ENCODE data around the gene PRKCE.

The PRKCE gene

DNA sequence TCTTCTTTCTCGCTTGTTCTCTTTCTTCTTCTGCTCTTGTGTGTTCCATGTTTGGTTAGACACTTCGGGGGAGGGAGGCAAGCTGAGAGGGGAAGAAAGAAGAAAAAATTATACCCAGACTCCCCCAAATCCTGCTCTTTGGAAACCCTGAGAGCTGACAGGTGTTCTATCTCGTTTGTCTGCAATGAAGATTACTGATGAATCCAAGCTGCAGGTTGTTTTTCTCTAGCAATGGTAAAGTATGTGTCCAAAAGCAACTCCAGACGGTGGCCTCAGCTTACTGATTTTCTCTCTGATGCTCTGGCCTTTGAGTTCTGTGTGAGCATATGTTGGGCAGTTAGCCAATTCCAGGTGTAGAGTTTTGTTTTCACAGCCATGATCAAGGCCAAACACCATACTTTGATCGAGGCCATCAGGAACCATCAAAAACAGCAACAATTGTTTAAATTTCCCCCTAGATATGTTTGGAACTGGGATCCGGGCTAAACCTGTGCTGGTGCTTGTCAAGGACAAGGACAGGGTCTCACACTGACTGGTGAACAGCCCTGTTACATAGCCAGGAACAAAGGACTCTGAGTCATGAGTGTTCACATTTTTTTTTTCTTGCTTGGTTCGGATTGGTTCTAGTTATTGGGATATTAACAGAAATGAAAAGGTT lies 142.0 kb downstream of the PRKCE start:
- no peaks in the 10 kb centered on the region for H3K36me3 Mint-ChIP-seq (ENCODE audit: low read depth)
- H3K4me1 Mint-ChIP-seq (ENCODE audit: low read depth) = no peaks in the 10 kb centered on the region
- intact Hi-C loops (cut with micrococcal nuclease) = no loop called here
- H3K9me3 Mint-ChIP-seq = no peaks in the 10 kb centered on the region
- H3K27me3 Mint-ChIP-seq = no peaks in the 10 kb centered on the region
- no peak overlapping the region for H3K27ac Mint-ChIP-seq
- H3K4me3 Mint-ChIP-seq = no peak overlapping the region

DNA sequence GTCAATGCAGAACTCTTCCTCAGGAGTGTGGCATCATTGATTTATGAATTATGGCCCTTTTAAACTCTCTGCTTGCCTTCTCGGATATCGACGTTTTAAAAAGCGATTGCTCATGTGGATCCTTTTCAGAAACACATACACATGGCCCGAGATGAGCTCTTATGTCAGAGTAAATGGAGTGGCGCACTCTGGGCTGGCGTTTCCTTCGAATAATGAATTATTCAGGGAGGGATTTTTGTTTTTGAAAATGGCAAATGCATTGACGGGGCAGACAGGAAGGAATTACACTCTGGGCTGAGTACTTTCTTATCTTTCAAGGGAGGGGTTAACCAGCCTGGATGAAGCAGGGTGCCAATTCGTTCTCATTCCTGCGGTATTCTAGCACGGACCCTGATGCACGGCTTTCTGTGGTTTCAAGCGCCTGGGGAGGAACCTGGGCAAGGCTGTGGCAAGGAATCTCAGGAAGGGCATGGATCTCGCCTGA lies 142.7 kb downstream of the PRKCE start:
- no peaks in the 10 kb centered on the region for H3K36me3 Mint-ChIP-seq (ENCODE audit: low read depth)
- intact Hi-C loops (cut with micrococcal nuclease) = no loop called here
- H3K4me1 Mint-ChIP-seq (ENCODE audit: low read depth) = no peaks in the 10 kb centered on the region
- no peak overlapping the region for H3K4me3 Mint-ChIP-seq
- no peaks in the 10 kb centered on the region for H3K27me3 Mint-ChIP-seq
- H3K27ac Mint-ChIP-seq = no peak overlapping the region
- no peaks in the 10 kb centered on the region for H3K9me3 Mint-ChIP-seq

DNA sequence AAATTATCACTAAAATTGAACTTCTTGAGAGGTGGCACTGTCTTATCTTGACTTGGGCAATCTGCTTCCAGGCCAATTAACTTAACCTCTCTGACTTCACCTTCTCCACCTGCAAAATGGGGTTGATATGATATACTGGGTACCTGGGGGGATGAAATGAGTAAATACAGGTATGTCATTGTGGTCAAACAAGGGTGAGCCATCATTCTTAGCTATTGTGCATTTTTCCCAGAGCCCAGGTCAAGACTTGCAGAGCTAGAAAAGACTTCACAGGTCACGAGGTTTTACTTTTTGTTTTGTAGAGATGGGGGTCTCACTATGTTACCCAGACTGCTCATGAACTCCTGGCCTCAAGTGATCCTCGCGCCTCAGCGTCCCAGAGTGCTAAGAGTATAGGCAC lies 145.0 kb downstream of the PRKCE start:
- H3K4me3 Mint-ChIP-seq = no peak overlapping the region
- no peaks in the 10 kb centered on the region for H3K36me3 Mint-ChIP-seq (ENCODE audit: low read depth)
- H3K27ac Mint-ChIP-seq = no peak overlapping the region
- H3K9me3 Mint-ChIP-seq = no peaks in the 10 kb centered on the region
- H3K4me1 Mint-ChIP-seq (ENCODE audit: low read depth) = peaks cover under 1% of the 10 kb centered on the region
- peaks cover 3% of the 10 kb centered on the region for H3K27me3 Mint-ChIP-seq
- intact Hi-C loops (cut with micrococcal nuclease) = no loop called here

DNA sequence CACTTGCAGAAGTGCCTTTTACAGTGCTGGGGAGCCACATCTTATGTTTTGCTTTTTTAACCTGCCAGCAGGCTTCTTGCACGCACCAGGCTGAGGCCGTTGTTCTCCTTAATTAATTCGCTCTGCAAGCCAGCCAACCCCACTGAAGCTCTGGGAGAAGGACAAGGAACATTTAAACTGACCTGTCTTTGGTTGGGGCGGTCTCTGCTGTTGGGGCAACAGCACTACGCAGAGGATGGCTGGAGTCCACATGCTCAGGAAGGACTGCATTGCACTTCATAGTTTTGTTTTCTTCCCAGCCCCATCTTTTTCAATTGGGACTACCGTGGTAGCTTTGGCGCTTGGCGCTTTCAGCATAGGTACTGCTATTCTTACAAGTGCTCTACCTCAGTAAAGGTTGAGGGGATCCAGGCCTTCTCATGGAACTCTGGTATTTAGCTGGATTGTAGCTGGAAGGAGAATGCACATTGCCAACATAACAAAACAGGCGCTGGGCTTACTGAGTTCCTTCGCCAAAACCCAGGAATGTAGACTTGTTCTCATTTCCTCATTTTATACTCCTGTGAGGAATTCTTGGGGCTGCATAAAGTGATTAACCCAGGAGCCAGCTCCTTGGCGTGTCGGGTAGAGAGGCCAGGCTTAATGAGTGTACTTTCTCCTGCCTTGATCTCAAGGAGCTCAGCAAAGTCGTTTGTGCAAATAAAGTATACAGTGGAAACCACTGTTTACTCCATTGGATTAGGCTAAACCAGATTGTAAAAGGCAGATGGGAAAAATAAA lies 146.2 kb downstream of the PRKCE start:
- Mint-ChIP-seq H3K9me3 (no peaks in the 10 kb centered on the region), H3K27me3 (peaks cover 3% of the 10 kb centered on the region), H3K36me3 (ENCODE audit: low read depth) (no peaks in the 10 kb centered on the region), H3K4me3 (no peak overlapping the region), H3K4me1 (ENCODE audit: low read depth) (peaks cover 4% of the 10 kb centered on the region), H3K27ac (no peak overlapping the region)
- intact Hi-C loops (cut with micrococcal nuclease) = no loop called here

DNA sequence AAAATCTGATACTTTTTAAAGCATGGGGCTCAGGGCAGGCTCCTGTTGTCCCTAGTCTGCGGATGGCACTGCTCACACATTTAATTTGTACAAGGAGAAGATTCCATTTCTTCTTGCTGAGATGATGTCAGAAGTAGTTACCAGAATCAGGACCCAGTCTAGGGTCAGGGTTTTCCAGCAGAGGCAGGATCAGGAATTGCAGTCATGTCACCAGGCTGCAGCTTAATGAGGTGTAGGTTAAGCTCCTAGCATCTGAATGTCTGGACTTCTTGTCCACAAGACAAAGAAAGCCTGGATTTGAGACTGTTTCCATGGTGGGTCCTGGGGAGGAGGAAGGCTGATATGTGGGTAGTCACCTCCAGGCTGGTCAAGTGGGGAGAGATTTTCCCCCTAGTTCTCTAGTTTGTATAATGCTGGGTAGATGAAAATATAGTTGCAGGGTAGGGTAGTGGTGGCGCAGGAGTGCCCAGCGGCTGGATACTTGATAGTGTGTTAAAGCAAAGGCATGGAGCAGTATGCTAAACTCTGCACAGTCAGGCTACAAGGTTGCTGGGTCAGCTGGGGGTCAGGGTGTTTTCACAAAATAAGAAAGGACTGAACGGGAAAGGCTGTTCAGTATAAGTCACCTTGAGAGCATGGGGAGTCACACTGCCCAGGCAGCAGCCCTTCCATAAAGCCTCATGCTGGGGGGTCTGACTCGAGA lies 148.4 kb downstream of the PRKCE start:
- Mint-ChIP-seq H3K27ac (no peak overlapping the region), H3K4me3 (no peak overlapping the region), H3K36me3 (ENCODE audit: low read depth) (no peaks in the 10 kb centered on the region), H3K27me3 (peaks cover 3% of the 10 kb centered on the region), H3K9me3 (no peaks in the 10 kb centered on the region), H3K4me1 (ENCODE audit: low read depth) (peaks cover 4% of the 10 kb centered on the region)
- intact Hi-C loops (cut with micrococcal nuclease) = no loop called here

DNA sequence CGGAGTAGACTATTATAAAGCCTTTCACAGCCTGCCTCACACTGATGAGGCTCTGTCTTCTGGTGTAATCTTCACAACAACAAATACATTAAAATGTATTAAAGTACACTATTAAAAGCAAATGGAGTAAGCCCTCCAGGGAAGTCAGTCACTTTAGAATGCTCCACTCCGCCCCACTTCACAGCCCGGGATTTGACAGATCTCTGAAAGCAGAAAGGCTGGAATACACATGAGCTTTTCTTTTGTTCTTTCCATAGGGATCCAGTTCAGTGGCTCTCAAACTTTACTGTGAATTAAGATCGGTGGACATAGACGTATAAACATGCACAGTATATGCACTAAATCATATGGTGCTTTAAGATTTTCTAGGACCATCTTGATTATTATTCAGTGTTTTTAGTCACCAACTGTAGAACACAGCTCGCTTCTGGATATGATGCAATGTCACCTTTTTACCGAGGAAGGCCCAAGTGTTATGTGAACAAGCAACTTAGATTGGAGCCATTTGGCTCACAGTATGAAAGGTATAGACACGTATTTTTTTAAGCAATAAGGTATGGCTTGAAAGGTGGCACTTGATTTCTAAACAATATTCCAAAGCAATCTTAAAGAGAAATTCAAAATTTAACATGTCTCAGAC lies 151.1 kb downstream of the PRKCE start:
- Mint-ChIP-seq H3K36me3 (ENCODE audit: low read depth) (no peaks in the 10 kb centered on the region), H3K4me1 (ENCODE audit: low read depth) (peaks cover 4% of the 10 kb centered on the region), H3K27ac (no peak overlapping the region), H3K9me3 (no peaks in the 10 kb centered on the region), H3K27me3 (peaks cover 3% of the 10 kb centered on the region), H3K4me3 (no peak overlapping the region)
- intact Hi-C loops (cut with micrococcal nuclease) = no loop called here

DNA sequence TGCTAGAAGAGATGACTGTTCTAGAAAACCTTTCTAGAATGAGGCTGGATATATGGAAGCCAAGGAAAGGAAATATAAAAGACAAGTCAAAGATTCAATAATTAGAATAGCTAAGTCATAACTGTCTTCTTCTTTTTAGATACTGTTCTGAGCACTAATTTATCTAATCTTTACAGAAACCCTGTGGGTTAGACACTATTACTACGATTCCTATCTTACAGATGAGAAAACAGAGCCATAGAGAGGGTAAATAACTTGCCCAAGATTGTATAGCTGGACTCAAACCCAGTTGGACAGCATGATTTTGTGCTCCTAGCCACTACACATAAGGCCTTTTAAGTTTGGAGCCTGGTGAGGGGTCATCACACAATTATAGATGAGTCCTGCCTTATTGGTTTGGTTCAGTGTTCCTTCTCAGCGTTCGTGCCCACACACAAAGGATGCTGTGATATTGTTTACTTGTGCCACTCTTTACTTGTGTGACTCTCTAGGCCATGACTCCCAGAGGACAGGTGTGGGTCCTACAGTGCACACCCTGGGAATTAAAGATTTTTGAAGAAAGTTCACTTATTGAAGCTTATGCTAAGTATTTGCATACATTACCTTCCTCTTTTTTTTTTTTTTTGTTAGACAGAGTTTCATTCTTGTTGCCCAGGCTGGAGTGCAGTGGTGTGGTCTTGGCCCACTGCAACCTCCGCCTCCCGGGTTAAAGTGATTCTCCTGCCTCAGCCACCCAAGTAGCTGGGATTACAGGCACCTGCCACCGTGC lies 153.7 kb downstream of the PRKCE start:
- intact Hi-C loops (cut with micrococcal nuclease) = no loop called here

DNA sequence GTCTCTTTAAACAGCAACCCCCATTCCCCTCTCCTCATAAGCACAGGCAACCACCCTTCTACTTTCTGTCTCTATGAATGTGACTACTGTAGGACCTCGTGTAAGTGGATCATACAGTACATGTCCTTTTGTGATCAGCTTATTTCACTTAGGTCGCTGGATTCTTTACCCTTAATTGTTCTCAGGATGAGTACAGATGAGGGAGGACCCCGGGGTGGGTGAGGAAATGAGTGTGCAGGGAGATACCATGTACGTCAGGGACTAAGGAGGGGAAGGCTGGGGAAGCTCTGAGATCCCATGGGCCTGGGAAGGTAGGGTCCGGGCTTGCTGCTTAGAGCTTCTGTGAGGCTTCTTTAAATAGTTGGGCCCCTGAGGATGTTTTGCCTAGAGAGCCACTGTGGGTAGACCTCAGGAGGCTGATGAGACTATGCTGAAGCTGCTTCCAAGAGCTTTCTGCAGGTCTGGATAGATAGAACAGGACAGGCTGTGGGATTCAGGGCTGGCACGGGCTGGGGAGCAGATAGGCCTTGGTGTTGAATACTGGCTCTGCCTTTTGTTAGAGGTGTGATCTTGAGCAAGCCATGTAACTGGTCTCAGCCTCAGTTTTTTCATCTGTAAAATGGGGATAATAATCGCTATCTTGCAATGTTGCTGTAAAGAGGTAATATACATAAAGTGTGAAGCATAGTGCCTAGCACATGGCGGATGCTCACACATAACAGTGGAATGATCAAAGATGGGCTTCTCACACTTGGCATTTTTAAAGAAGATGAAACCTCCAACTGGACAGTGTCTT lies 155.3 kb downstream of the PRKCE start:
- Mint-ChIP-seq H3K27ac (no peak overlapping the region), H3K4me1 (ENCODE audit: low read depth) (peaks cover under 1% of the 10 kb centered on the region), H3K9me3 (no peaks in the 10 kb centered on the region), H3K27me3 (peaks cover 2% of the 10 kb centered on the region), H3K36me3 (ENCODE audit: low read depth) (no peaks in the 10 kb centered on the region), H3K4me3 (no peak overlapping the region)
- intact Hi-C loops (cut with micrococcal nuclease) = no loop called here

More for the DNA sequence above, 153.7 kb downstream of the PRKCE start:
- Mint-ChIP-seq H3K27ac (no peak overlapping the region), H3K27me3 (peaks cover 2% of the 10 kb centered on the region), H3K36me3 (ENCODE audit: low read depth) (no peaks in the 10 kb centered on the region), H3K9me3 (no peaks in the 10 kb centered on the region), H3K4me1 (ENCODE audit: low read depth) (peaks cover 4% of the 10 kb centered on the region), H3K4me3 (no peak overlapping the region)

DNA sequence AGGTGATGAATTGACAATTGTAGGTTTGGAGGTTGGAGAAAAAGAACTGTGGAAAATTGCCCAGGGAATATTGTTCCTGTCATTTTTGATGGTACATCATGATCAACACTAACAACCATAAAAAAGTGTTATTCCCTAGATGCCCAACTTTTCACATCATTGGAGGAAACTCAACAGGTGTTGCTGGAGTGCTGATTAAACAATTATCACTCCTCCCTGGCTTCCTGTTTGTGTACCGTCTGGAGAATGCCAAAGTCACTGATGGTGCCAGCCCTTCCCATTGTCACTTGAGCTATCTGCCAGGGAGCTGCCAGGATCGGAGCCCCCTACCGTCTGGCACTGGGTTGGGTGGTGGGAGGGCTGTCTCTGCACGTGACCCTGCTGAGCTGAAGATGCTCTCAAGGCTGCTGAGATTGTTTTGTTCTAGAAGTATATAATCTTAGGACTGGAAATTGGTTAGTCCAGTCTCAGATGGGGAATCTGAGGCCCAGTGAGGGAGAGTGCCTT lies 156.9 kb downstream of the PRKCE start:
- Mint-ChIP-seq H3K9me3 (no peaks in the 10 kb centered on the region), H3K27me3 (peaks cover 2% of the 10 kb centered on the region), H3K36me3 (ENCODE audit: low read depth) (no peaks in the 10 kb centered on the region), H3K4me1 (ENCODE audit: low read depth) (no peaks in the 10 kb centered on the region), H3K4me3 (no peak overlapping the region), H3K27ac (no peak overlapping the region)
- intact Hi-C loops (cut with micrococcal nuclease) = no loop called here

DNA sequence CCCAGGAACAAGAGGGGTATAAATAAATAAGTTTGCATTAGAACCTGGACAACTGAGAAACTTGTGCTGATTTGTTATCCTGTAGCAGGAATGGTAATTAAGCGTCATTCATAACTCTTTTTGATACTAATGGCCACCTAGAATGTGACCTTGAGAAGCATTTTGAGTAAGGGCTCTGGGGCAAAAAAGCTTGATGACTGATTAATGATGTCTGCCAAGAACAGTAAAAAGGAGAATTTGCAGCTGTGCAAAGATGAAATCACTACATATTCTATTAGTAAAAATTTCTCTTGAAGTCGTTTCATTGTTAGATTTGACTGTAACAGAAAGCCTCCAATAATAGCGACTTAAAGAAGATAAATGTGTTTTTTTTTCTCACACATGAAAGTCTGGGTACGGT lies 157.7 kb downstream of the PRKCE start:
- Mint-ChIP-seq H3K9me3 (no peaks in the 10 kb centered on the region), H3K4me3 (no peak overlapping the region), H3K4me1 (ENCODE audit: low read depth) (no peaks in the 10 kb centered on the region), H3K36me3 (ENCODE audit: low read depth) (no peaks in the 10 kb centered on the region), H3K27ac (no peak overlapping the region), H3K27me3 (peaks cover 2% of the 10 kb centered on the region)
- intact Hi-C loops (cut with micrococcal nuclease) = no loop called here

DNA sequence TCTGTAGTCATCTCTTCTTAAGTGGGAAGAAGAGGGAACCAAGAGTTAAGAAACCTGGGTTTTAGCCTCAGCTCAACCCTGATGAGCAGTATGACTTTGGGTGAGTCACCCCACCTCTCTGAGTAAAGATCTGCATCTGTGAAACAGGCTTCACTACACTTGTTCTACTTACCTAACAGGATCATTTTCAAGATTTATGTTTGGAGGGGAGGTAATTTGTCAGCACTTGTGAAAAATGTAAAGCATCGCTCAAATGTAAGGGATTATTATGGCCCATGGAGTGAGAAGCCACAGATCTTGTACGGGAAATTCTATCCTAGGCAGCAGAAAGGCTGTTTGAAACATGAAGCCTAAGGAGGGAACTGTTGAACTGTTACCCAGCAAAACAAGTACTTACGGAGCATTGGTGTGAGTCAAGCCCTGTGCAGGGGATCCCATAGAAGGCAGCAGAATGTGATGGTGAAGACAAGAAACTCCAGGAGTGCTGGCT lies 160.6 kb downstream of the PRKCE start:
- Mint-ChIP-seq H3K9me3 (no peaks in the 10 kb centered on the region), H3K36me3 (ENCODE audit: low read depth) (no peaks in the 10 kb centered on the region), H3K4me3 (no peak overlapping the region), H3K27ac (no peak overlapping the region), H3K4me1 (ENCODE audit: low read depth) (no peaks in the 10 kb centered on the region), H3K27me3 (peaks cover 2% of the 10 kb centered on the region)
- intact Hi-C loops (cut with micrococcal nuclease) = no loop called here

DNA sequence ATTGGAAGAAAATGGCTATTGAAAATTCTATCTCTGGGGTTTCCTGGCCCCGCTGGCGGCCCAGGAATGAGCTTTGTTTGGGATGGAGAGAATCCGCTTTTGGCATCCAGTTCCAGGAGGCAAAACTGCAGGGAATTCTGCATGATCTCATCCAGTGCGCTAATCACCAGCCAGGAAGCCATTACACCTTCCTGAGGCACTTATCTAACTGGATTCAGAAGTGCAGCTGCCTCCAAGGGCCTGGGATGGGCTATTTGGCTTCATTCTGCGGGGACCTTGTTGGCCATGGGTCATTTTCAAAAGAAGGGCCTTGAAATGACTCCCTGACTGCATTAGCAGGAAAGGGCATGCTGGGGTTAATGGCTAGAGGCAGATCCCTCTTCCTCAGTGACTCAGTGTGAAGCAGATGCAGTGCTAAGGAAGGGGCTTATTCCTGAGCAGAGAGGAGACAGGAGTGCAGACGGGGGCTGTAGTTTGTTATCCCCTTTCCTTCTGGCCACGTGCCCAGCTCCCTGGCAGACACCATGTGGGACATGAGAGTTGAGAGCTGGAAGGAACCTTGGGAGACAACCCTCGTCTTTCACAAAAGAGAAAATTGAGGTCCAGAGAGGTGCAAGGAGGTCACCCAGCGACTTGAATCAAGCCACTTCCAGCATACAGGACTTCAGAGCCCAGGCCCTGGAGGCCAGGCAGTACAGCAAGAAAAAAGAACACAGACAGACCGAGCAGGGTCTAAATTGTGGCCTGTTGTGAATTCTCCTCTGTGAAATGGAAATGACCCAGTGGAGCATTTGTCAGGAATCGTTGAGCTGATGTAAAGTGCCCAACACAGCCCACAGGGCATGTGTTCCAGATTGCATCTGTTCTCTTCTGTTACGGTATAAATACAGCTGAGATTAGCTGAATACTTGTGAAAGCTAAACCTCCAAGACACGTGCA lies 161.8 kb downstream of the PRKCE start:
- Mint-ChIP-seq H3K4me3 (no peak overlapping the region), H3K4me1 (ENCODE audit: low read depth) (no peaks in the 10 kb centered on the region), H3K36me3 (ENCODE audit: low read depth) (no peaks in the 10 kb centered on the region), H3K27ac (no peak overlapping the region), H3K27me3 (no peaks in the 10 kb centered on the region), H3K9me3 (no peaks in the 10 kb centered on the region)
- intact Hi-C loops (cut with micrococcal nuclease) = no loop called here
